Stimulated activated CD4-positive, alpha-beta T cell treated with anti-CD3 and anti-CD28 coated beads, Interleukin-4, amount 100 ng/mL, for 24 hours (primary cell): Measurements from ENCODE around the gene APOA1.

ENCODE experiments used
- DNase-seq: peaks from one replicate; pipeline ENCODE4 v3.0.0-alpha.2; 2020

APOA1 gene

GRCh38 chr11:116786966-116787365 is 50.5 kb downstream of the APOA1 start:
- DNase-seq: no peak

DNA sequence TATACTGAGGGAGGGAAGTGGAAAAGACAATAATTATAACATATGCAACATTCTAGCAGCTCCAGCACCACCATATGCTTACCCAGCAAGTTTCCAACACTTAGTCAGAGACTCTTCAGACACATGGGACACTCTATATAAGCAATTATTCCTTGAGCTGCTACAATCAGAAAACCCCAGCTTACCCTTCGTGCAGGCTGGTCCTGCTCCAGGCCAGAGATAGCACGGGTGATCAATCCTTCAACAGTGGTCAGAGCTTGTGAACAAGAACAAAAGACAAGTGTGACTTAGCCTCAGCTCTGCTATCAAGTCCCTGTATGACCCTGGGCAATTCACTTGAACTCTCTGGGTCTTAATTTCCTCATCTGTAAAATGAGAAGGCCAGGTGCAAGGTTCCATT is 51.1 kb downstream of the APOA1 start:
- no peak for DNase-seq
